K562 (cell line): ENCODE data around the gene NXF3. TPM values are rescaled to one million over a fixed set of nuclear protein-coding genes. Genes with fewer than 3 reads are reported as not detected.

Source experiments
- ATAC-seq: fragments of 200-7000 bp; cut with Tn5 transposase; 3 replicates; pipeline ENCODE4 v1.9.1; 2020; ENCODE audit warnings: moderate library complexity
- BruUV-seq: library from RNA; stranded (reverse); fragments of 400-500 nt; replicated peaks from 2 replicates; lab custom pipeline; 2021; lab: Mats Ljungman, UMichigan
- CTCF ChIA-PET: fragments of 300-600 bp; formaldehyde crosslinking; extraction: SDS; loops from one replicate; lab custom pipeline; 2021; ENCODE audit warnings: low intra/inter-chr PET ratio; lab: Yijun Ruan, JAX
- POLR2A ChIA-PET: fragments of 300-600, 350-650 bp; sonication (Branson Sonifier 250); formaldehyde crosslinking; extraction: SDS; loops from one replicate; lab custom pipeline; 2021; ENCODE audit warnings: antibody characterized with exemption, inconsistent platforms; lab: Yijun Ruan, JAX
- DNase-seq, 4 experiments: peaks; one replicate each; pipeline versions ENCODE4 v3.0.0 to v3.0.0-alpha.2; 2011 to 2018; ENCODE audit warnings: low spot score in 3 of 4, mixed read lengths in 3 of 4; ENCODE audit errors: extremely low read depth in 1 of 4
- FAIRE-seq: peaks from 2 replicates; lab custom pipeline; 2011; peaks lifted over from hg19 to GRCh38; lab: Jason Lieb, UNC
- H2AFZ ChIP-seq: 2 replicates; pipeline ENCODE4 v1.6.0; 2011; ENCODE audit warnings: low read depth, low read length, control low read depth, inconsistent platforms
- H3K27ac ChIP-seq: fragments of 200-600 bp; 3 replicates; pipeline ENCODE4 v1.8.0; 2011; ENCODE audit warnings: low read depth, mild to moderate bottlenecking, control low read depth, inconsistent platforms, low read length, moderate library complexity, mixed read lengths; ENCODE audit errors: extremely low read depth
- H3K27me3 ChIP-seq, 2 experiments: fragments of 300-600 bp in 1 of 2; 2 replicates in 1 of 2; 3 replicates in 1 of 2; pipeline versions ENCODE4 v1.6.0 to v1.8.0; 2011; ENCODE audit warnings: inconsistent platforms in 2 of 2, low read length in 2 of 2, mild to moderate bottlenecking in 1 of 2, mixed read lengths in 1 of 2, moderate library complexity in 1 of 2; ENCODE audit not compliant: control insufficient read depth in 2 of 2, insufficient read depth in 2 of 2
- H3K36me3 ChIP-seq: fragments of 300-600 bp; 3 replicates; pipeline ENCODE4 v1.8.0; 2011; ENCODE audit warnings: mild to moderate bottlenecking, low read length, inconsistent platforms; ENCODE audit not compliant: control insufficient read depth, insufficient read depth
- H3K4me1 ChIP-seq, 2 experiments: fragments of 200-600 bp in 1 of 2; replicated peaks in 1 of 2; 2 replicates in 1 of 2; 3 replicates in 1 of 2; pipeline versions ENCODE4 v1.5.1 to v1.8.0; 2011; ENCODE audit warnings: inconsistent platforms in 2 of 2, low read length in 2 of 2, mild to moderate bottlenecking in 1 of 2, mixed read lengths in 1 of 2, moderate library complexity in 1 of 2; ENCODE audit not compliant: control insufficient read depth in 2 of 2, insufficient read depth in 2 of 2
- H3K4me2 ChIP-seq: 2 replicates; pipeline ENCODE4 v1.6.1; 2011; ENCODE audit warnings: low read length, control low read depth, inconsistent platforms, mixed read lengths; ENCODE audit not compliant: insufficient read depth
- H3K4me3 ChIP-seq: fragments of 200-600 bp; sonication (generic), shearing (Covaris generic); 2 replicates; pipeline ENCODE4 v1.5.1; 2016; ENCODE audit warnings: control low read depth, inconsistent platforms
- H3K79me2 ChIP-seq: fragments of 200-600 bp; 3 replicates; pipeline ENCODE4 v1.8.0; 2011; ENCODE audit warnings: low read length, inconsistent platforms; ENCODE audit not compliant: control insufficient read depth, insufficient read depth
- H3K9ac ChIP-seq, 2 experiments: 2 replicates each; pipeline versions ENCODE4 v1.6.0 to v1.6.1; 2011; ENCODE audit warnings: low read depth in 2 of 2, low read length in 2 of 2, control low read depth in 1 of 2, inconsistent platforms in 1 of 2, mild to moderate bottlenecking in 1 of 2, mixed read lengths in 1 of 2; ENCODE audit not compliant: insufficient read depth in 1 of 2
- H3K9me1 ChIP-seq: one replicate; pipeline ENCODE4 v1.6.0; 2011; ENCODE audit warnings: inconsistent platforms, mild to moderate bottlenecking, low read length, moderate library complexity; ENCODE audit not compliant: control insufficient read depth, insufficient read depth
- H3K9me3 ChIP-seq: replicated peaks from 2 replicates; pipeline ENCODE4 v1.5.1; 2011; ENCODE audit warnings: low read depth, low read length, inconsistent platforms; ENCODE audit not compliant: control insufficient read depth, insufficient read depth
- H4K20me1 ChIP-seq: replicated peaks from 2 replicates; pipeline ENCODE4 v1.6.1; 2011; ENCODE audit warnings: low read length, inconsistent platforms, mixed read lengths; ENCODE audit not compliant: control insufficient read depth, insufficient read depth
- BMI1 ChIP-seq: fragments of 150-350 bp; IDR thresholded peaks from 2 replicates; pipeline ENCODE4 v1.6.1; 2014; ENCODE audit warnings: low read length
- EHMT2 ChIP-seq: fragments of 450-650 bp; IDR thresholded peaks from 2 replicates; pipeline ENCODE4 v1.6.1; 2018; ENCODE audit warnings: antibody characterized with exemption
- FOXK1 ChIP-seq: sonication (generic); formaldehyde crosslinking; IDR thresholded peaks from 2 replicates; pipeline ENCODE4 v1.8.0; 2022; ENCODE audit warnings: missing genetic modification reagents, mild to moderate bottlenecking, borderline replicate concordance
- HNRNPLL ChIP-seq: fragments of 200-400 bp; formaldehyde crosslinking; IDR thresholded peaks from 2 replicates; pipeline ENCODE4 v1.6.1; 2017; ENCODE audit warnings: low read length, low read depth, mild to moderate bottlenecking; ENCODE audit not compliant: poor library complexity, severe bottlenecking
- L3MBTL2 ChIP-seq: fragments of 450-650 bp; IDR thresholded peaks from 2 replicates; pipeline ENCODE4 v1.6.1; 2016; ENCODE audit warnings: mild to moderate bottlenecking, moderate library complexity
- MBD2 ChIP-seq: sonication (generic); IDR thresholded peaks from 2 replicates; pipeline ENCODE4 v1.6.1; 2016; ENCODE audit warnings: low read depth, borderline replicate concordance
- MTA2 ChIP-seq: fragments of 450-650 bp; IDR thresholded peaks from 2 replicates; pipeline ENCODE4 v1.6.1; 2016; ENCODE audit warnings: low read depth
- NFYB ChIP-seq: IDR thresholded peaks from 2 replicates; pipeline ENCODE4 v1.6.1; 2011; ENCODE audit warnings: mild to moderate bottlenecking, moderate library complexity; ENCODE audit not compliant: insufficient read length; ENCODE audit errors: extremely low read depth
- SAFB2 ChIP-seq: fragments of 200-400 bp; formaldehyde crosslinking; IDR thresholded peaks from 2 replicates; pipeline ENCODE4 v1.6.1; 2018; ENCODE audit warnings: borderline replicate concordance, low read length, low read depth, moderate library complexity; ENCODE audit not compliant: severe bottlenecking
- YBX1 ChIP-seq: fragments of 450-650 bp; IDR thresholded peaks from 2 replicates; pipeline ENCODE4 v1.7.1; 2016; ENCODE audit warnings: mild to moderate bottlenecking
- ZNF282 ChIP-seq: sonication (generic); formaldehyde crosslinking; IDR thresholded peaks from 2 replicates; pipeline ENCODE4 v1.8.1; 2023; ENCODE audit warnings: missing genetic modification reagents
- WGBS: fragments of 100-300 bp; shearing (Covaris generic); methylation state at CpG from one replicate; pipeline ENCODE4 v1.1.6; 2016; ENCODE audit warnings: low coverage, mixed read lengths; ENCODE audit not compliant: insufficient coverage; ENCODE audit errors: missing lambda C conversion rate; 5-methylcytosine and 5-hydroxymethylcytosine counted together
- in situ Hi-C: fragments of 300-500 bp; cut with MboI; formaldehyde crosslinking; loops from 4 replicates; pipeline ENCODE4 v1.15.0; 2018; ENCODE audit warnings: inconsistent platforms, mixed read lengths
- intact Hi-C: fragments of 100-400 bp; cut with micrococcal nuclease; formaldehyde crosslinking; loops from 2 replicates; pipeline ENCODE4 v1.14.2; 2022
- polyA plus RNA-seq, 8 experiments: library from polyadenylated mRNA; depleted of rRNA in 4 of 8; stranded (reverse) in 5 of 8; unstranded in 3 of 8; fragments of >200 nt; fragmentation: Nextera tagmentation in 2 of 8; fragmentation: Illumina TruSeq in 1 of 8; extraction: Ambion mirVana in 2 of 8; extraction: Trizol in 1 of 8; gene quantifications; 2 replicates each; pipeline versions ENCODE4 v1.2.1 to v1.2.3, GENCODE V29; 2011 to 2014; ENCODE audit warnings: inconsistent platforms in 1 of 8, missing spikeins in 1 of 8
- total RNA-seq, 7 experiments: library from RNA; depleted of rRNA in 6 of 7; stranded (reverse); fragments of >200 nt in 6 of 7; fragmentation: Illumina TruSeq in 2 of 7; extraction: Trizol in 2 of 7; gene quantifications; 2 replicates each; pipeline versions ENCODE4 v1.2.1 to v1.2.3, GENCODE V29; 2011 to 2021; ENCODE audit warnings: low replicate concordance in 1 of 7
- TF ChIP-seq, protein P1 (sequence below): fragments of 250-450 bp; sonication (Bioruptor Pico); IDR thresholded peaks from 2 replicates; pipeline ENCODE4 v1.8.0; 2021; ENCODE audit warnings: moderate library complexity, mild to moderate bottlenecking, inconsistent platforms
- TF ChIP-seq, protein P2 (sequence below): fragments of 250-450 bp; sonication (Bioruptor Pico); IDR thresholded peaks from 2 replicates; pipeline ENCODE4 v1.4.0; 2020
- TF ChIP-seq, protein P3 (sequence below): fragments of 250-450 bp; sonication (Bioruptor Pico); IDR thresholded peaks from 2 replicates; pipeline ENCODE4 v1.5.0; 2020; ENCODE audit warnings: mild to moderate bottlenecking
- TF ChIP-seq, protein P4 (sequence below): sonication (generic); formaldehyde crosslinking; IDR thresholded peaks from 2 replicates; pipeline ENCODE4 v1.8.1; 2023; ENCODE audit warnings: mild to moderate bottlenecking, missing genetic modification reagents, moderate library complexity

Gene NXF3
- total and polyA plus RNA-seq, 9 of the 15 experiments (the other 6 are each of a cell fraction or from before 2014, with no cell fraction given): 0.18 to 0.40 (median 0.28) TPM; not detected in 2

DNA sequence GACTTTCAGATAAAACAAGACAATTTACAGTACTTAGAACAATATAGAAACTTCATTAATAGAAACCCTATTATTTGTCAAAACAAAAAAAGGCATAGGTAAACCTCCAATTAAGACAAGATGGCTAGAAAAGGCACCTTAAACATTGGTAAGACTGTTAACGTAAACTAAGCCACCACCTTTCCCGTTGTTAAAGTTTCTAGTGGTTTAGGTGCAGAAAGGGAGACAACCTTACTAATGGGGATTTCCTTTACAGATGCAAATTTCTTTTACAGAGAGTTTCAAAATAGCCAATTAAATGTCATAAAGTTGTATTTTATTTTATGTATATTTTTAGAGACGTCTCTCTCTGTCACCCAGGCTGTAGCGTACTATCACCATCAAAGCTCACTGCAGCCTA is 7.5 kb upstream of the NXF3 start:
- H3K4me3 ChIP-seq: no peak overlapping the region
- no peaks in the 10 kb centered on the region for H3K27me3 ChIP-seq
- DNase-seq (no peak), FAIRE-seq (no peak), ATAC-seq (no peak)
- no peak overlapping the region for H3K9ac ChIP-seq
- BruUV-seq: no TSS peak
- H4K20me1 ChIP-seq: no peaks in the 10 kb centered on the region
- no peak overlapping the region for H2AFZ ChIP-seq
- in situ Hi-C loops (no loop called here), intact Hi-C loops (loop anchor here (5.0 kb wide), 1 partner anchor 57 kb away; no protein-coding TSS in a partner anchor)
- 42% methylated on average over 4 of the region's 4 CpGs for WGBS
- no peak for TF ChIP-seq BMI1
- TF ChIP-seq NFYB: no peak
- TF ChIP-seq L3MBTL2: no peak
- TF ChIP-seq, protein P1, sequence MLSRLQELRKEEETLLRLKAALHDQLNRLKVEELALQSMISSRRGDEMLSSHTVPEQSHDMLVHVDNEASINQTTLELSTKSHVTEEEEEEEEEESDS: no peak
- TF ChIP-seq, protein P2, sequence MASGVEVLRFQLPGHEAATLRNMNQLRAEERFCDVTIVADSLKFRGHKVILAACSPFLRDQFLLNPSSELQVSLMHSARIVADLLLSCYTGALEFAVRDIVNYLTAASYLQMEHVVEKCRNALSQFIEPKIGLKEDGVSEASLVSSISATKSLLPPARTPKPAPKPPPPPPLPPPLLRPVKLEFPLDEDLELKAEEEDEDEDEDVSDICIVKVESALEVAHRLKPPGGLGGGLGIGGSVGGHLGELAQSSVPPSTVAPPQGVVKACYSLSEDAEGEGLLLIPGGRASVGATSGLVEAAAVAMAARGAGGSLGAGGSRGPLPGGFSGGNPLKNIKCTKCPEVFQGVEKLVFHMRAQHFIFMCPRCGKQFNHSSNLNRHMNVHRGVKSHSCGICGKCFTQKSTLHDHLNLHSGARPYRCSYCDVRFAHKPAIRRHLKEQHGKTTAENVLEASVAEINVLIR (CRISPR knock-in tag): no peak
- TF ChIP-seq HNRNPLL: no peak
- no peak for TF ChIP-seq EHMT2
- TF ChIP-seq YBX1: no peak
- TF ChIP-seq SAFB2: no peak
- no peak for TF ChIP-seq FOXK1
- TF ChIP-seq MBD2: no peak
- TF ChIP-seq, protein P3, sequence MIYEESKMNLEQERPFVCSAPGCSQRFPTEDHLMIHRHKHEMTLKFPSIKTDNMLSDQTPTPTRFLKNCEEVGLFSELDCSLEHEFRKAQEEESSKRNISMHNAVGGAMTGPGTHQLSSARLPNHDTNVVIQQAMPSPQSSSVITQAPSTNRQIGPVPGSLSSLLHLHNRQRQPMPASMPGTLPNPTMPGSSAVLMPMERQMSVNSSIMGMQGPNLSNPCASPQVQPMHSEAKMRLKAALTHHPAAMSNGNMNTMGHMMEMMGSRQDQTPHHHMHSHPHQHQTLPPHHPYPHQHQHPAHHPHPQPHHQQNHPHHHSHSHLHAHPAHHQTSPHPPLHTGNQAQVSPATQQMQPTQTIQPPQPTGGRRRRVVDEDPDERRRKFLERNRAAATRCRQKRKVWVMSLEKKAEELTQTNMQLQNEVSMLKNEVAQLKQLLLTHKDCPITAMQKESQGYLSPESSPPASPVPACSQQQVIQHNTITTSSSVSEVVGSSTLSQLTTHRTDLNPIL: no peak
- no peak for TF ChIP-seq ZNF282 (CRISPR knock-in tag)
- no peak for TF ChIP-seq MTA2
- TF ChIP-seq, protein P4, sequence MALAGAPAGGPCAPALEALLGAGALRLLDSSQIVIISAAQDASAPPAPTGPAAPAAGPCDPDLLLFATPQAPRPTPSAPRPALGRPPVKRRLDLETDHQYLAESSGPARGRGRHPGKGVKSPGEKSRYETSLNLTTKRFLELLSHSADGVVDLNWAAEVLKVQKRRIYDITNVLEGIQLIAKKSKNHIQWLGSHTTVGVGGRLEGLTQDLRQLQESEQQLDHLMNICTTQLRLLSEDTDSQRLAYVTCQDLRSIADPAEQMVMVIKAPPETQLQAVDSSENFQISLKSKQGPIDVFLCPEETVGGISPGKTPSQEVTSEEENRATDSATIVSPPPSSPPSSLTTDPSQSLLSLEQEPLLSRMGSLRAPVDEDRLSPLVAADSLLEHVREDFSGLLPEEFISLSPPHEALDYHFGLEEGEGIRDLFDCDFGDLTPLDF (CRISPR knock-in tag): no peak
- no peaks in the 10 kb centered on the region for H3K79me2 ChIP-seq
- H3K9me1 ChIP-seq: no peaks in the 10 kb centered on the region
- POLR2A ChIA-PET: no interaction called here
- CTCF ChIA-PET: no interaction called here
- no peaks in the 10 kb centered on the region for H3K9me3 ChIP-seq
- H3K27ac ChIP-seq: no peak overlapping the region
- H3K36me3 ChIP-seq: no peaks in the 10 kb centered on the region
- peaks cover 7 to 19% of the 10 kb centered on the region in 2 experiments; a peak in 3 of 5 replicates for H3K4me1 ChIP-seq
- no peak overlapping the region for H3K4me2 ChIP-seq
